Measurements from ENCODE around the gene FOXP1.

DNA sequence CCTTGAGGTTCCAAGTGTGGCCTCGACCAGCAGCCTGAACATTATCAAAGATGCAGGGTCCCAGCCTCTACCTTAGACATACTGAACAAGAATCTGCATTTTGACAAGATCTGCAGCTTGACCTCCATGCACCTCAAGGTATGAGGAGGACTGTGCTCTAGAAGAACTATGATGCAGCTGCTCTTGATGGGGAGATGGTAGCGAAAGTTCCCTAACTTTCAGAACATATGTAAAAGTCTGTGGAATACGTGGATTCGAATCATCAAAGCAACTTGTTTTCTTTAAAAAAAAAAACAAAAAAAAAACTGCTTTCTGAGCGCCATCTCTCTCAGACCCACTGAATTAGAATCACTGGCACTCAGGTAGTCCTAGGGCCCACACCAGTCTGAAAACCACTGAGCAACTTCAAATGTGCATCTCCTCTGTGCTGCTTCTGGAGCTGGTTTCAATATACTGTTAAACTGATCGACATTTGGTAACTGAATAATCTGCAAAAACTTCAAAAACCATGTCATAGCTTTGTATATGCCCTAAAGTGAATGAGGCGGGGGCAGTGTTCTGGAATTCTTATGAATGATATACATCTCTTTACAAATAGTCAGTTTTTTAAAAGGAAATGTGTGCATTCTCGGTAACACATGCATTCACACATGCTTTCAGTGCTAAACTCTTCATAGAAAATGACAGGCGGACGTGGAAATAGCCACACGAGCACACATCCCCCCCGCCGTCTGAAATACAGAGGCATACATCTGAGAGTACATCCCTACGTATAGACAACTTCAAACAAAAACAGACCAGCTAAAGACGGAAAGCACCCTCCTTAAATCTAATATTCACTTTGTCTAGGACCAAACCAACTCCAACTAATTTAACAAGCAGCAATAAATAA is 128.8 kb downstream of the FOXP1 start:
- TF ChIP-seq, protein P1, sequence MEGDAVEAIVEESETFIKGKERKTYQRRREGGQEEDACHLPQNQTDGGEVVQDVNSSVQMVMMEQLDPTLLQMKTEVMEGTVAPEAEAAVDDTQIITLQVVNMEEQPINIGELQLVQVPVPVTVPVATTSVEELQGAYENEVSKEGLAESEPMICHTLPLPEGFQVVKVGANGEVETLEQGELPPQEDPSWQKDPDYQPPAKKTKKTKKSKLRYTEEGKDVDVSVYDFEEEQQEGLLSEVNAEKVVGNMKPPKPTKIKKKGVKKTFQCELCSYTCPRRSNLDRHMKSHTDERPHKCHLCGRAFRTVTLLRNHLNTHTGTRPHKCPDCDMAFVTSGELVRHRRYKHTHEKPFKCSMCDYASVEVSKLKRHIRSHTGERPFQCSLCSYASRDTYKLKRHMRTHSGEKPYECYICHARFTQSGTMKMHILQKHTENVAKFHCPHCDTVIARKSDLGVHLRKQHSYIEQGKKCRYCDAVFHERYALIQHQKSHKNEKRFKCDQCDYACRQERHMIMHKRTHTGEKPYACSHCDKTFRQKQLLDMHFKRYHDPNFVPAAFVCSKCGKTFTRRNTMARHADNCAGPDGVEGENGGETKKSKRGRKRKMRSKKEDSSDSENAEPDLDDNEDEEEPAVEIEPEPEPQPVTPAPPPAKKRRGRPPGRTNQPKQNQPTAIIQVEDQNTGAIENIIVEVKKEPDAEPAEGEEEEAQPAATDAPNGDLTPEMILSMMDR (IDR thresholded peaks at IDR 0.05), result no peak
- no peak for TF ChIP-seq POLR2A (IDR thresholded peaks at IDR 0.05)
